Brain microvascular endothelial cell (primary cell): ENCODE data around the gene EEF2K.

Experiments used
- DNase-seq: peaks from one replicate; pipeline ENCODE4 v3.0.0-alpha.2; 2020
- H3K27ac ChIP-seq: fragments of 250-450 bp; sonication (Bioruptor Pico); 2 replicates; pipeline ENCODE4 v1.5.1; 2020; ENCODE audit warnings: mild to moderate bottlenecking, moderate library complexity
- H3K27me3 ChIP-seq: fragments of 250-450 bp; sonication (Bioruptor Pico); replicated peaks from 2 replicates; pipeline ENCODE4 v1.5.1; 2020; ENCODE audit warnings: mild to moderate bottlenecking
- H3K36me3 ChIP-seq: fragments of 250-450 bp; sonication (Bioruptor Pico); replicated peaks from 2 replicates; pipeline ENCODE4 v1.5.1; 2020; ENCODE audit warnings: mild to moderate bottlenecking
- H3K4me3 ChIP-seq: 2 replicates; pipeline ENCODE4 v1.5.1; 2011; ENCODE audit warnings: low read depth, mild to moderate bottlenecking, control low read depth, low read length, moderate library complexity
- in situ Hi-C: cut with HindIII; loops from 2 replicates; pipeline ENCODE4 v1.10.0; 2017; ENCODE audit warnings: low sequenced_read_pairs, low pct_ligation_motif_present
- TF ChIP-seq, protein P1 (sequence below): IDR thresholded peaks from 2 replicates; pipeline ENCODE4 v1.5.1; 2011; ENCODE audit warnings: low read depth, mild to moderate bottlenecking, moderate library complexity, low read length, control low read depth, inconsistent platforms; ENCODE audit errors: missing control alignments

Gene EEF2K

DNA sequence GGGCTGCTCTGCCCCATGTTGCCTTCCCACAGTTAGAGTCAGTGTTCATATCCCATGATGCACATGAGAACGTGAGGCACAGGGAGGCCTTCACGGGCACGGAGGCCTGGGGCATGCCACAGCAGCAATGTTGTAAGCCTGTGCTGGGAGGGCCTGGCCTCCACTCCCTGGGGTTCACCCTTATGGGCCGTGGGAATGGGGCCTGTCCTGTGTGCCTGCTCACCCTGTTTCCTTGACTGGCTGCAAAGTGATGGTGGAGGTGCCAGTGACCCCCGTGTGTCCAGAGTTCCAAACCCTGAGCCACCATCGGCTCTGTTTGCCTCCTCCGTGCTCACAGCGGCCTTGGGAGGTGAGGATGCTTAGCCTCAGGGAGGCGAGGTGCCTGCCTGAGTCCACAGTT lies 100.7 kb downstream of the EEF2K start:
- H3K27me3 ChIP-seq, result no peaks in the 10 kb centered on the region
- TF ChIP-seq, protein P1, sequence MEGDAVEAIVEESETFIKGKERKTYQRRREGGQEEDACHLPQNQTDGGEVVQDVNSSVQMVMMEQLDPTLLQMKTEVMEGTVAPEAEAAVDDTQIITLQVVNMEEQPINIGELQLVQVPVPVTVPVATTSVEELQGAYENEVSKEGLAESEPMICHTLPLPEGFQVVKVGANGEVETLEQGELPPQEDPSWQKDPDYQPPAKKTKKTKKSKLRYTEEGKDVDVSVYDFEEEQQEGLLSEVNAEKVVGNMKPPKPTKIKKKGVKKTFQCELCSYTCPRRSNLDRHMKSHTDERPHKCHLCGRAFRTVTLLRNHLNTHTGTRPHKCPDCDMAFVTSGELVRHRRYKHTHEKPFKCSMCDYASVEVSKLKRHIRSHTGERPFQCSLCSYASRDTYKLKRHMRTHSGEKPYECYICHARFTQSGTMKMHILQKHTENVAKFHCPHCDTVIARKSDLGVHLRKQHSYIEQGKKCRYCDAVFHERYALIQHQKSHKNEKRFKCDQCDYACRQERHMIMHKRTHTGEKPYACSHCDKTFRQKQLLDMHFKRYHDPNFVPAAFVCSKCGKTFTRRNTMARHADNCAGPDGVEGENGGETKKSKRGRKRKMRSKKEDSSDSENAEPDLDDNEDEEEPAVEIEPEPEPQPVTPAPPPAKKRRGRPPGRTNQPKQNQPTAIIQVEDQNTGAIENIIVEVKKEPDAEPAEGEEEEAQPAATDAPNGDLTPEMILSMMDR, result no peak
- H3K27ac ChIP-seq, result no peak overlapping the region
- peaks cover 52% of the 10 kb centered on the region for H3K36me3 ChIP-seq
- no peak for DNase-seq
- in situ Hi-C loops, result no loop called here
- no peak overlapping the region for H3K4me3 ChIP-seq

DNA sequence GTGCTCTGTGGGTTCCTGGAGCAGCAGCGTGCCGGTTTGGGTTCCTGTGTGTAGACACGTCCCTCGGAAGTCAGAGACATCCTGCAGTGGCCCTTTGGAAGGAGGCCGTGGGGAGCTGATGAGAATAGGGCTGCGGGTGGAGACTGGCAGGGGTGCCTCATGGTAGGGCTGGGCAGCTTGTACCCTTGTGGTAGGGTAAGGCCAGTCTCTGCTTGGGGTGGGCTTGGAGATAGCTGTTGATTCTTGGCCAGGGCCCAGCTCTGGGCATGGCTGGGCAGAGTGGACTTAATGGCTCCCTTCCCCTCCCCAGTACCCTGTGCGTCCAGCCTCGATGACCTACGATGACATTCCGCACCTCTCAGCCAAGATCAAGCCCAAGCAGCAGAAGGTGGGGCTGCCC lies 101.8 kb downstream of the EEF2K start:
- in situ Hi-C loops, result no loop called here
- no peak overlapping the region for H3K27ac ChIP-seq
- TF ChIP-seq, protein P1, result no peak
- peaks cover 54% of the 10 kb centered on the region for H3K36me3 ChIP-seq
- H3K4me3 ChIP-seq, result no peak overlapping the region
- H3K27me3 ChIP-seq, result no peaks in the 10 kb centered on the region
- DNase-seq, result no peak

DNA sequence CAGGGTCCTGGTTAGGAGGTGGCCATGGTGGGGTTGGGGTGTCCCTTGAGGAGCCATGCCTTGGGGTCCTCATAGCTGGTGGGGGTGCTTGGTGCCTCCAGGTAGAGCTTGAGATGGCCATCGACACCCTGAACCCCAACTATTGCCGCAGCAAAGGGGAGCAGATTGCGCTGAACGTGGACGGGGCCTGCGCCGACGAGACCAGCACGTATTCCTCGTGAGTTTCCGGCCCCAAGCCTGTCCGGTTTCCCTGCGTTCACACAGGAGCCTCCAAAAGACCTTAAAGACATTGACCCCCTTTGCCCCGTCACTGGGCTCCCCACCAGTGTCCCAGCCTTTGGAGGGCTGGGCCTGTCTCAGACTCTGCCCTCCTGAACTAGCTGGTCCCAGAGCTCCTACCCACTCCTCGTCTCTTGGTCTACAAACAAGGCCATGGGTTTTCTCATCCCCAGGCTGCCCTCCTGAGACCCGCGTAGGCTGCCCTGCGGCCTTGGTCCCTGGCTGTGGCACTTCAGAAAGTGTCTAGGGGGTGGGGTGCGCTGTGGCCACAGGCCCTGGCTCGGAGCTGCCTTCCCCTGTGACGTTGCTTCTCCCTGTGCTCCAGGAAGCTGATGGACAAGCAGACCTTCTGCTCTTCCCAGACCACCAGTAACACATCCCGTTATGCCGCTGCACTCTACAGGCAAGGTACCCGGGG lies 102.9 kb downstream of the EEF2K start:
- H3K27me3 ChIP-seq, result no peaks in the 10 kb centered on the region
- in situ Hi-C loops, result no loop called here
- TF ChIP-seq, protein P1, result no peak
- H3K36me3 ChIP-seq, result peaks cover 61% of the 10 kb centered on the region
- no peak for DNase-seq
- H3K27ac ChIP-seq, result no peak overlapping the region
- H3K4me3 ChIP-seq, result no peak overlapping the region

DNA sequence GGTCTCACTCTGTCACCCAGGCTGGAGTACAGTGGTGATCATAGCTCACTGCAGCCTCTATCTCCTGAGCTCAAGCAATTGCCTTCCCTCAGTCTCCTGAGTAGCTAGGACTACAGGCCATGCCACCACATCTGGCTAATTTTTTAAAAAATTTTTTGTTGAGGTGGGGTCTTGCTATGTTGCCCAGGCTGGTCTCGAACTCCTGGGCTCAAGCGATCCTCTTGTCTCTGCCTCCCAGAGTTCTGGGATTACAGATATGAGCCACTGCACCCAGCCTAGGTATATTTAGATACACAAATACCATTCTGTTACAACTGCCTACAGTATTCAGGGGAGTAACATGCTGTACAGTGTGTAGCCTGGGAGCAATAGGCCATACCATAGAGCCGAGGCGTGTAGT lies 105.4 kb downstream of the EEF2K start:
- TF ChIP-seq, protein P1, result no peak
- peaks cover 68% of the 10 kb centered on the region for H3K36me3 ChIP-seq
- no peak overlapping the region for H3K27ac ChIP-seq
- in situ Hi-C loops, result no loop called here
- no peaks in the 10 kb centered on the region for H3K27me3 ChIP-seq
- no peak overlapping the region for H3K4me3 ChIP-seq
- DNase-seq, result no peak

DNA sequence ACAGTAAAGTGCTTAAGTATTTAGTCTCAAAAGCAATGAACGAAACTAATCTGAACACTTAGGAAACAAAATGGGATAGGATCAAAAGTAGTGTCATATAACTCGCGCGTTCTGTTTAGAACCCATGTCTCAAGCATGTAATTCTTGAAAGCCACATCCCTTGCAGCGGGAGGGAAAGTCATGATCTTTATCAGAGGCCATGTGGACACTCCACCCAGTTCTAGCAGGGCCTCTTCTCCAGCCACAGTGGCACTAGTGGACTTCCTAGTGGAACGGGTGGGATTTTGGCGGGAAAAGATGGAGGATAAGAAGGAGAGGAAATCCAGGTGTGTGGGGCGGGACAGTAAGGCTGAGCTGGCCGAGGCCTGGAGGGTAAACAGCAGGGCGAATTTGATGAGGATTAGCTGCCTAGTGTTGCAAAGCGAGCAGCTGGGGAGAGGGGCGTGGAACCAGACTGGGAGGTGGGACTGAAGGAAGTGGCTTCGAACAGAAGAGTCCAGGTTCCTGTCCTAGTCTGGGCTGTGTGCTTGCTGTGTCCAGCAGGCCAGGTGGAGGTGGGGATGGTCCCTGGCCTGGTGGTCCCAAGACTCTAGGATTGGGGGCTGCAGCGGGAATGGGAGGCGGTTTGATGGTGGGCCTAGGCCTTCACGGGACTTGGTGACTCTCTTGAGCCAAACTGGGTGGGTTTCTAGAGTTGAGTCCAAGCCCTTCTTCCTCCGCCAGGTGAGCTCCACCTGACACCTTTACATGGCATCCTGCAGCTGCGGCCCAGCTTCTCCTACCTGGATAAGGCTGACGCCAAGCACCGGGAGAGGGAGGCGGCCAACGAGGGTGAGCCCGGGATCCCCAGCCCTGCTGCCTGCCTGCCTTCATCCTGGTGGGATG lies 107.1 kb downstream of the EEF2K start:
- no peak overlapping the region for H3K27ac ChIP-seq
- no peak overlapping the region for H3K4me3 ChIP-seq
- in situ Hi-C loops, result no loop called here
- TF ChIP-seq, protein P1, result no peak
- peaks cover 60% of the 10 kb centered on the region for H3K36me3 ChIP-seq
- DNase-seq, result no peak
- H3K27me3 ChIP-seq, result no peaks in the 10 kb centered on the region
